Subcutaneous adipose tissue (tissue), 4 donors: ENCODE results near the gene NUBP2. TPM values are rescaled to one million over a fixed set of nuclear protein-coding genes. Genes with fewer than 3 reads are reported as not detected.

ENCODE experiments used
- CTCF ChIP-seq: fragments of 450-650 bp; IDR thresholded peaks from one replicate; pipeline ENCODE4 v1.5.1; 2016; ENCODE audit warnings: low read depth, mild to moderate bottlenecking, control low read depth, antibody characterized with exemption, moderate library complexity
- total RNA-seq, 4 donors: library from RNA; depleted of rRNA; stranded (reverse); fragments of >200 nt; gene quantifications; one replicate each; pipeline ENCODE4 v1.1.0, GENCODE V29; 2016

Gene NUBP2
- total RNA-seq, 4 donors from 2014 or later: 17.0 to 77.2 (median 49.7) TPM

- TF ChIP-seq CTCF: no peak
Observed at GRCh38 chr16:1821861-1822611, 39.3 kb downstream of the NUBP2 start.

DNA sequence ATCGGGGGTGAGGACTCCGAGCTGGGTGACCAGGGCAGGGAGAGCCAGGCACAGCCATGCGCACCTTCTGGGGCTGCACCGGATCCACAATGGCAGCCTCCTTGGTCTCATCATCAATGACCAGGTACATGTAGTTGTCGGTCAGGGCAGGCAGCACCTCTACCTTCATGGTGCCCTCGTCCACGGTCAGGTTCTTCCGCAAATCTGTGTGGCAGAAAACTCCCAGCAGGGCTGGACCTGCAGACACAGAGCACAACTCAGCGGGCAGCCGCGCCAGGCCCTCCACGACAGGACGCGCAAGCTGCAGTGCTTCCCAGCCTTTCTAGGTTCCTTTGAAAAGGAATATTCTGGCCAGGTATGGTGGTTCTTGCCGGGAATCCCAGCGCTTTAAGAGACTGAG, 40.0 kb downstream of the NUBP2 start:
- TF ChIP-seq CTCF: no peak

DNA sequence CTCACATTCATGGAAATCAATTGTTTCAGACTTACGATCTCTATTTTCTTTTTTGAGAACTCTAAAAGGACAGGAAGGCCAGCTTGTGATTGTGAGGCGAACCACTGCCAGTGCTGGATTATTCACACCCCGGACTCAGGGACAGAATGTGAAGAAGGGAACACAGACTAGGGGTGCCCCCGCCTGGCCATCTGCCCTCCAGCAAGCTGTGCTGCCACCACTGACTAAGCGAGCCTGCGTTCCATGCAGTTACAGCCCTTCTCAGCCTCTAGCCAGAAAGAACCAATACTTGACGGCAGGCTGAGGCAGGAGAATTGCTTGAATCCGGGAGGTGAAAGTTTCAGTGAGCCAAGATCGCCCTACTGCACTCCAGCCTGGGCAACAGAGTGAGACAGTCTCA, 41.1 kb downstream of the NUBP2 start:
- no peak for TF ChIP-seq CTCF

- TF ChIP-seq CTCF: no peak
Observed at GRCh38 chr16:1825381-1825863, 42.7 kb downstream of the NUBP2 start.

DNA sequence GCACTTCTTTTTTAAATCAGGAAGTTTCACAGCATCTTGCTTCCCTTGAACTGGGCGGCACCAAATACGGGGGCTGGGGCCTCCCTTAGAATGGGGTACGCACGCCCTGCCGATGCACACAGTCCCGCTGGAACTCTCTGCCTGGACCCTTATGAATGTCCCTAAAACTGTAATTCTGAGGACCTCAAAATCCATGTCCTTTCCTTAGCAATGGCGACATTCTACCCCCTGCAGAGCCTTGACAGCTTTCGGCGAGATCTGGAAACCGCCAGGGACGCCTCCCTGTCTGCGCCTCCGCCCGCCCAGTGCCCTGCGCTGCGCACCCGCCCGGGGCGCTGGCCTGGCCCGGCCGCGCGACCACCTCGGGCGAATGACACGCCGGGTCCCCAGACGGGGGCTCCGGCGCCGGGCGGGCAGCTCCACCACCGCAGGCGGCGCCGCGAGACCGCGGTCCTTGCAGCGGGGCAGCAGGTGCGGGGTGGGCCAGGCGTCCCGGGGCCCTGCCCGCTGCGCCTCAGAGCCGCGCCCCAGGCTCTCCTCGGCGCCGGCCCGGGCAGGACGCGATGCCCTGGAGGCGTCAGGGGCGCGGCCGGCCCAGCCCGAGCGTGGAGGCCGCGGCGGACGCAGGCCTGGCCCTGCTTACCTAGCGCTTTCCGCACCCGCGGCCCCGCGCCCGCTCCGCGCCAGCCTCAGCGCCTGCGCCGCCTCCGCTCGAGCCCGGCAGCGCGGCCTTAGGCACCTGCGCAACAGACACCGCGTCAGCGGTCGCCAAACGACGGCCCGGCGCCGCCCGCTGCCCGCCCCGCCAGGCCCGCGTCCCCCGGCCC, 43.3 kb downstream of the NUBP2 start:
- TF ChIP-seq CTCF: no peak

DNA sequence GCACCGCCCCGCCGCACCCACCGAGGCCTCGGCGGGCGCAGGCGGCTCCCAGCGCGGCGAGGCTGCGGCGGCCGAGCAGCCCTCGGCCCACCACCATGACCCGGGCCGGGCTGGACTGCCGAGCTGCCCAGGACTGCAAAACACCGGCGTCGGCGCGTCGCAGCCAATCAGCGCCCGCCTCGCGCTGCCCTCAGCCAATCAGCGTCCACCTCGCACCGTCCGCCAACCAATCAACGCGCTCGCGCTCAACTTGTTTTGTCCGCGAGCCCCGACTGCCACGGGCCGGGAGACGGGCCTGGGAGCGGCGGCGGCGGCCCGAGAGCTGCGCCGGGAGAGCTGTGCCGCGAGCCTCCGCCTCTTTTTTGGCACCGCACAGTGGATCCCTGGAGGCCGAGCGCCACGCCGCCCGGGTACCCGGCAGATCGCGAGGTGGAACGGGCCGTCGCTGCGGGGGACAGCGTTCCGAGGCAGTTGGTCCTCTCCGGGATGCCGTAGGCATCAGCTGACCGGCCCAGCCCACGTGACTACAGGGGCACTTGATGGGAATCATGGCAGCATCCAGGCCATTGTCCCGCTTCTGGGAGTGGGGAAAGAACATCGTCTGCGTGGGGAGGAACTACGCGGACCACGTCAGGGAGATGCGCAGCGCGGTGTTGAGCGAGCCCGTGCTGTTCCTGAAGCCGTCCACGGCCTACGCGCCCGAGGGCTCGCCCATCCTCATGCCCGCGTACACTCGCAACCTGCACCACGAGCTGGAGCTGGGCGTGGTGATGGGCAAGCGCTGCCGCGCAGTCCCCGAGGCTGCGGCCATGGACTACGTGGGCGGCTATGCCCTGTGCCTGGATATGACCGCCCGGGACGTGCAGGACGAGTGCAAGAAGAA, 44.2 kb downstream of the NUBP2 start, which contains the start of the genes FAHD1 and HAGH:
FAHD1 (plus strand) TSS at position 516 of the 883 bp plus-strand sequence; CDS start at position 549, 33 bp downstream.
HAGH (minus strand) TSS at position 135 of the 883 bp plus-strand sequence; CDS start at position 97, 38 bp downstream.
- no peak for TF ChIP-seq CTCF
